Left lung (tissue), 10 donors: ENCODE measurements around the gene ATF5. TPM values are rescaled to one million over a fixed set of nuclear protein-coding genes. Genes with fewer than 3 reads are reported as not detected.

ENCODE experiments used
- ATAC-seq: fragments of 200-7000 bp; cut with Tn5 transposase; one replicate; pipeline ENCODE4 v1.9.1; 2020; ENCODE audit warnings: moderate library complexity
- DNase-seq, 4 donors: peaks; one replicate each; pipeline ENCODE4 v3.0.0-alpha.2; 2013 to 2020
- H3K27ac ChIP-seq, 2 donors: fragments of 200-600 bp; sonication (generic) in 1 of 2; one replicate each; pipeline versions ENCODE4 v1.5.0 to v1.8.0; 2020 to 2021
- H3K27me3 ChIP-seq, 2 donors: fragments of 200-600 bp; sonication (generic) in 1 of 2; one replicate each; pipeline versions ENCODE4 v1.5.0 to v1.8.0; 2020 to 2021
- H3K36me3 ChIP-seq, 2 donors: fragments of 200-600 bp; sonication (generic) in 1 of 2; one replicate each; pipeline versions ENCODE4 v1.5.0 to v1.8.0; 2020 to 2021
- H3K4me1 ChIP-seq, 2 donors: fragments of 200-600 bp; one replicate each; pipeline ENCODE4 v1.8.0; 2021
- H3K4me3 ChIP-seq, 2 donors: fragments of 200-600 bp; sonication (generic) in 1 of 2; one replicate each; pipeline versions ENCODE4 v1.5.0 to v1.8.0; 2020 to 2021; ENCODE audit warnings: mild to moderate bottlenecking in 1 of 2
- H3K9me3 ChIP-seq, 2 donors: fragments of 200-600 bp; sonication (generic) in 1 of 2; one replicate each; pipeline versions ENCODE4 v1.5.0 to v1.8.0; 2020 to 2021
- CTCF ChIP-seq, 2 donors: fragments of 200-600 bp; sonication (generic) in 1 of 2; IDR thresholded peaks; one replicate each; pipeline versions ENCODE4 v1.5.0 to v1.8.0; 2021; ENCODE audit warnings: antibody characterized with exemption in 2 of 2
- intact Hi-C, 2 donors: fragments of 100-400 bp; cut with DNase I; formaldehyde crosslinking; loops; one replicate each; pipeline versions ENCODE4 v1.11.2 to v1.14.2; 2022
- polyA plus RNA-seq, 6 donors: library from polyadenylated mRNA; unstranded; fragments of 120-200 nt; gene quantifications; one replicate each; pipeline ENCODE4 v1.2.1, GENCODE V29; 2013; ENCODE audit not compliant: insufficient read length in 6 of 6
- total RNA-seq, 2 donors: library from RNA; stranded (reverse); fragmentation: NEBNext Ultra II Directional; extraction: Animal tissue kit (Norgen Biotek cat#: 25700); gene quantifications; one replicate each; pipeline ENCODE4 v1.2.1, GENCODE V29; 2021
- donor health status: DM: no; HTN: yes; CAD: no.
- donor health status: DM: no; HTN: no; CAD: no.

The ATF5 gene
- total and polyA plus RNA-seq, 8 donors = 17.4 to 29.6 (median 25.8) TPM

GRCh38 chr19:49881186-49881585, 47.8 kb upstream of the ATF5 start:
- no peak for TF ChIP-seq CTCF (IDR thresholded peaks at IDR 0.05)
- DNase-seq = peak in 1 of 4 donors; percentile 65
- no peak overlapping the region for H3K4me3 ChIP-seq
- H3K9me3 ChIP-seq = no peaks in the 10 kb centered on the region
- peaks cover 0 to 22% of the 10 kb centered on the region in 2 donors for H3K4me1 ChIP-seq
- no peaks in the 10 kb centered on the region for H3K27me3 ChIP-seq
- intact Hi-C loops = no loop called here
- peaks cover 0 to 71% of the 10 kb centered on the region in 2 donors for H3K36me3 ChIP-seq
- H3K27ac ChIP-seq = no peak overlapping the region
- ATAC-seq = no peak

- ATAC-seq (no peak), DNase-seq (peak in 1 of 4 donors; percentile 74)
- Histone ChIP-seq H3K9me3 (no peaks in the 10 kb centered on the region), H3K27ac (no peak overlapping the region), H3K27me3 (no peaks in the 10 kb centered on the region), H3K4me3 (no peak overlapping the region), H3K4me1 (peaks cover 0 to 22% of the 10 kb centered on the region in 2 donors), H3K36me3 (peaks cover 0 to 78% of the 10 kb centered on the region in 2 donors)
- TF ChIP-seq CTCF (IDR thresholded peaks at IDR 0.05) = no peak
- intact Hi-C loops = no loop called here
These were observed 47.2 kb upstream of the ATF5 start for GRCh38 chr19:49881672-49882394.

GRCh38 chr19:49882643-49883042, 46.4 kb upstream of the ATF5 start:
- DNase-seq (peak in 1 of 4 donors; percentile 71), ATAC-seq (no peak)
- H3K9me3 ChIP-seq = no peaks in the 10 kb centered on the region
- H3K4me3 ChIP-seq = no peak overlapping the region
- H3K27me3 ChIP-seq = no peaks in the 10 kb centered on the region
- H3K27ac ChIP-seq = no peak overlapping the region
- H3K36me3 ChIP-seq = peaks cover 0 to 84% of the 10 kb centered on the region in 2 donors
- TF ChIP-seq CTCF (IDR thresholded peaks at IDR 0.05) = no peak
- intact Hi-C loops = no loop called here
- H3K4me1 ChIP-seq = peaks cover 0 to 22% of the 10 kb centered on the region in 2 donors

- Histone ChIP-seq H3K27me3 (no peaks in the 10 kb centered on the region), H3K9me3 (no peaks in the 10 kb centered on the region), H3K4me1 (peaks cover 0 to 20% of the 10 kb centered on the region in 2 donors), H3K4me3 (no peak overlapping the region), H3K36me3 (peaks cover 0 to 88% of the 10 kb centered on the region in 2 donors), H3K27ac (no peak overlapping the region)
- ATAC-seq = no peak
- no peak for DNase-seq
- intact Hi-C loops = no loop called here
- no peak for TF ChIP-seq CTCF (IDR thresholded peaks at IDR 0.05)
These were observed 45.9 kb upstream of the ATF5 start for GRCh38 chr19:49883094-49883493.

- H3K9me3 ChIP-seq = no peaks in the 10 kb centered on the region
- no peak for TF ChIP-seq CTCF (IDR thresholded peaks at IDR 0.05)
- H3K4me1 ChIP-seq = peaks cover 0 to 10% of the 10 kb centered on the region in 2 donors
- no peak overlapping the region for H3K27ac ChIP-seq
- DNase-seq (peak in 1 of 4 donors; percentile 73), ATAC-seq (no peak)
- peaks cover 0 to 91% of the 10 kb centered on the region in 2 donors for H3K36me3 ChIP-seq
- H3K4me3 ChIP-seq = no peak overlapping the region
- intact Hi-C loops = no loop called here
- H3K27me3 ChIP-seq = no peaks in the 10 kb centered on the region
These were observed 44.9 kb upstream of the ATF5 start for GRCh38 chr19:49884109-49884508.
